Measurements from ENCODE around the gene CCDC170. TPM values are rescaled to one million over a fixed set of nuclear protein-coding genes. Genes with fewer than 3 reads are reported as not detected.

The CCDC170 gene
- total RNA-seq, 4 donors from 2014 or later = 0.22 to 1.1 (median 1.1) TPM; not detected in 1

GRCh38 chr6:151630991-151631655, 137.3 kb downstream of the CCDC170 start:
- no peak for DNase-seq (ENCODE audit: low spot score in 2 of 2)
- intact Hi-C loops (cut with DNase I; ENCODE audit: low total_unique reads) = no loop called here
- WGBS, 2 donors = 69 to 73% methylated on average over 5 of the region's 5 CpGs
- TF ChIP-seq POLR2A (IDR thresholded peaks at IDR 0.05) (no peak), CTCF (IDR thresholded peaks at IDR 0.05) (no peak)
- H3K4me3 ChIP-seq (ENCODE audit: low read depth, poor library complexity, severe bottlenecking) = no peak overlapping the region

- H3K4me3 ChIP-seq (ENCODE audit: low read depth, poor library complexity, severe bottlenecking) = no peak overlapping the region
- WGBS, 2 donors = 76 to 77% methylated on average over 2 of the region's 2 CpGs
- intact Hi-C loops (cut with DNase I; ENCODE audit: low total_unique reads) = no loop called here
- no peak for TF ChIP-seq POLR2A (IDR thresholded peaks at IDR 0.05)
- no peak for DNase-seq (ENCODE audit: low spot score in 2 of 2)
Measured at GRCh38 chr6:151632415-151632987, 138.7 kb downstream of the CCDC170 start.

- intact Hi-C loops (cut with DNase I; ENCODE audit: low total_unique reads) = no loop called here
- no peak for DNase-seq (ENCODE audit: low spot score in 2 of 2)
- no peak overlapping the region for H3K4me3 ChIP-seq (ENCODE audit: low read depth, poor library complexity, severe bottlenecking)
- TF ChIP-seq CTCF (IDR thresholded peaks at IDR 0.05) (no peak), POLR2A (IDR thresholded peaks at IDR 0.05) (no peak)
- WGBS, 2 donors = 78 to 83% methylated on average over 5 of the region's 5 CpGs
Measured at GRCh38 chr6:151633526-151634335, 139.9 kb downstream of the CCDC170 start.

GRCh38 chr6:151634336-151634720, 140.5 kb downstream of the CCDC170 start:
- H3K4me3 ChIP-seq (ENCODE audit: low read depth, poor library complexity, severe bottlenecking) = no peak overlapping the region
- intact Hi-C loops (cut with DNase I; ENCODE audit: low total_unique reads) = no loop called here
- WGBS, 2 donors = 91 to 92% methylated on average over 3 of the region's 3 CpGs
- no peak for TF ChIP-seq CTCF (IDR thresholded peaks at IDR 0.05)
- no peak for TF ChIP-seq POLR2A (IDR thresholded peaks at IDR 0.05)
- DNase-seq (ENCODE audit: low spot score in 2 of 2) = no peak

GRCh38 chr6:151635741-151636140, 141.9 kb downstream of the CCDC170 start:
- WGBS, 2 donors = 81 to 88% methylated on average over 3 of the region's 3 CpGs
- H3K4me3 ChIP-seq (ENCODE audit: low read depth, poor library complexity, severe bottlenecking) = no peak overlapping the region
- TF ChIP-seq POLR2A (IDR thresholded peaks at IDR 0.05) (no peak), CTCF (IDR thresholded peaks at IDR 0.05) (no peak)

GRCh38 chr6:151637814-151638213, 144.0 kb downstream of the CCDC170 start:
- TF ChIP-seq POLR2A (IDR thresholded peaks at IDR 0.05) (no peak), CTCF (IDR thresholded peaks at IDR 0.05) (no peak)
- 92 to 93% methylated on average over 3 of the region's 3 CpGs for WGBS, 2 donors

More at GRCh38 chr6:151635741-151636140, 141.9 kb downstream of the CCDC170 start:
- no peak for DNase-seq (ENCODE audit: low spot score in 2 of 2)
- intact Hi-C loops (cut with DNase I; ENCODE audit: low total_unique reads) = no loop called here

More at GRCh38 chr6:151637814-151638213, 144.0 kb downstream of the CCDC170 start:
- H3K4me3 ChIP-seq (ENCODE audit: low read depth, poor library complexity, severe bottlenecking) = no peak overlapping the region
- intact Hi-C loops (cut with DNase I; ENCODE audit: low total_unique reads) = no loop called here
- DNase-seq (ENCODE audit: low spot score in 2 of 2) = no peak

Measured in lower leg skin (tissue), 4 donors.